Measurements from ENCODE around the gene AJAP1.

The AJAP1 gene

GRCh38 chr1:4682607-4683220 is 28.3 kb downstream of the AJAP1 start:
- DNase-seq (ENCODE audit: low spot score) = no peak

- no peak for DNase-seq (ENCODE audit: low spot score)
Observed at GRCh38 chr1:4684136-4684535, 29.7 kb downstream of the AJAP1 start.

GRCh38 chr1:4684864-4685522 is 30.6 kb downstream of the AJAP1 start:
- DNase-seq (ENCODE audit: low spot score) = no peak

GRCh38 chr1:4685523-4685865 is 31.1 kb downstream of the AJAP1 start:
- DNase-seq (ENCODE audit: low spot score) = no peak

GRCh38 chr1:4687943-4688342 is 33.5 kb downstream of the AJAP1 start:
- no peak for DNase-seq (ENCODE audit: low spot score)

GRCh38 chr1:4689271-4689935 is 35.0 kb downstream of the AJAP1 start:
- no peak for DNase-seq (ENCODE audit: low spot score)

GRCh38 chr1:4689941-4690635 is 35.7 kb downstream of the AJAP1 start:
- no peak for DNase-seq (ENCODE audit: low spot score)

GRCh38 chr1:4690951-4691675 is 36.7 kb downstream of the AJAP1 start:
- DNase-seq (ENCODE audit: low spot score) = no peak

- no peak for DNase-seq (ENCODE audit: low spot score)
Observed at GRCh38 chr1:4691766-4692405, 37.5 kb downstream of the AJAP1 start.

- no peak for DNase-seq (ENCODE audit: low spot score)
Observed at GRCh38 chr1:4692437-4692836, 38.0 kb downstream of the AJAP1 start.

- DNase-seq (ENCODE audit: low spot score) = no peak
Observed at GRCh38 chr1:4693331-4693730, 38.9 kb downstream of the AJAP1 start.

GRCh38 chr1:4693891-4694290 is 39.5 kb downstream of the AJAP1 start:
- no peak for DNase-seq (ENCODE audit: low spot score)

GRCh38 chr1:4694492-4694891 is 40.1 kb downstream of the AJAP1 start:
- DNase-seq (ENCODE audit: low spot score) = no peak

GRCh38 chr1:4695241-4695640 is 40.8 kb downstream of the AJAP1 start:
- no peak for DNase-seq (ENCODE audit: low spot score)

- DNase-seq (ENCODE audit: low spot score) = no peak
Observed at GRCh38 chr1:4696161-4696745, 41.8 kb downstream of the AJAP1 start.

GRCh38 chr1:4696753-4697152 is 42.3 kb downstream of the AJAP1 start:
- no peak for DNase-seq (ENCODE audit: low spot score)

- no peak for DNase-seq (ENCODE audit: low spot score)
Observed at GRCh38 chr1:4697801-4698200, 43.4 kb downstream of the AJAP1 start.

GRCh38 chr1:4698911-4699310 is 44.5 kb downstream of the AJAP1 start:
- no peak for DNase-seq (ENCODE audit: low spot score)

GRCh38 chr1:4699376-4700301 is 45.2 kb downstream of the AJAP1 start:
- peak; percentile 51 for DNase-seq (ENCODE audit: low spot score)

GRCh38 chr1:4700801-4701200 is 46.4 kb downstream of the AJAP1 start:
- DNase-seq (ENCODE audit: low spot score) = peak; percentile 82
